Ovary (tissue), 9 donors: Measurements from ENCODE around the gene NIT1. TPM values are rescaled to one million over a fixed set of nuclear protein-coding genes. Genes with fewer than 3 reads are reported as not detected.

Source experiments
- DNase-seq, 5 donors: peaks; one replicate each; pipeline ENCODE4 v3.0.0-alpha.2; 2019 to 2020
- H3K27ac ChIP-seq, 2 donors: fragments of 200-600 bp; one replicate each; pipeline versions ENCODE4 v1.5.1 to v1.8.0; 2019 to 2022
- H3K27me3 ChIP-seq: fragments of 200-600 bp; one replicate; pipeline ENCODE4 v1.8.0; 2022
- H3K36me3 ChIP-seq: fragments of 200-600 bp; sonication (generic); one replicate; pipeline ENCODE4 v1.5.1; 2019
- H3K4me1 ChIP-seq: one replicate; pipeline ENCODE4 v1.8.1; 2013; ENCODE audit warnings: mild to moderate bottlenecking, moderate library complexity; ENCODE audit not compliant: insufficient read depth
- H3K4me3 ChIP-seq: fragments of 200-600 bp; sonication (generic); one replicate; pipeline ENCODE4 v1.5.1; 2017
- H3K9me3 ChIP-seq, 2 donors: fragments of 200-600 bp in 1 of 2; sonication (generic) in 1 of 2; one replicate each; pipeline versions ENCODE4 v1.5.1 to v1.8.1; 2013 to 2019; ENCODE audit warnings: mild to moderate bottlenecking in 1 of 2, moderate library complexity in 1 of 2
- CTCF ChIP-seq, 3 donors: fragments of 450-650 bp in 2 of 3; fragments of 200-600 bp in 1 of 3; IDR thresholded peaks; one replicate each; pipeline versions ENCODE4 v1.5.1 to v1.8.0; 2016 to 2022; ENCODE audit warnings: antibody characterized with exemption in 3 of 3, mild to moderate bottlenecking in 1 of 3
- EP300 ChIP-seq: sonication (generic); formaldehyde crosslinking; IDR thresholded peaks from one replicate; pipeline ENCODE4 v1.6.1; 2017; ENCODE audit warnings: antibody characterized with exemption
- POLR2A ChIP-seq: fragments of 450-650 bp; IDR thresholded peaks from one replicate; pipeline ENCODE4 v1.6.1; 2017; ENCODE audit warnings: antibody characterized with exemption, mild to moderate bottlenecking, moderate library complexity
- WGBS, 3 donors: extraction: QIAGEN DNeasy Blood & Tissue Kit in 1 of 3; methylation state at CpG; one replicate each; pipeline versions ENCODE4 v1.1.5 to v1.1.7; 2013 to 2017; 5-methylcytosine and 5-hydroxymethylcytosine counted together
- intact Hi-C, 4 donors: fragments of 100-400 bp; cut with DNase I; formaldehyde crosslinking; loops; one replicate each; pipeline versions ENCODE4 v1.11.0 to v1.15.1; 2022 to 2023
- polyA plus RNA-seq, 2 donors: library from polyadenylated mRNA; stranded (reverse); fragments of 200-250 nt in 1 of 2; fragments of 350-450 nt in 1 of 2; fragmentation: Illumina TruSeq in 1 of 2; extraction: RNeasy Lipid Tissue Mini Kit (QIAGEN cat#74804) in 1 of 2; gene quantifications; one replicate each; pipeline ENCODE4 v1.2.3, GENCODE V29; 2013 to 2014
- total RNA-seq, 7 donors: library from RNA; depleted of rRNA in 2 of 7; stranded (reverse); fragments of >200 nt in 2 of 7; fragmentation: NEBNext Ultra II Directional in 3 of 7; extraction: Animal tissue kit (Norgen Biotek cat#: 25700) in 3 of 7; gene quantifications; one replicate each; pipeline versions ENCODE4 v1.1.0 to v1.2.4, GENCODE V29; 2016 to 2023
- donor health status: DM: no; HTN: no; CAD: no; lungs with moderate emphysema.
- donor health status: DM: no; HTN: no; CAD: no.
- donor health status: Bipolar disorder and iron deficiency.
- donor health status: DM: yes; HTN: yes; CAD: no.
- donor health status: DM: no; HTN: no; CAD: no.
- donor health status: DM: yes; HTN: yes; CAD: no.

NIT1 gene
- total and polyA plus RNA-seq, 9 donors, result 25.4 to 37.5 (median 36.6) TPM

GRCh38 chr1:161088587-161089110, 29.3 kb upstream of the NIT1 start:
- DNase-seq, result no peak
- 68 to 81% (median 79%) methylated on average over 3 of the region's 3 CpGs for WGBS, 3 donors
- H3K27ac ChIP-seq, result no peak overlapping the region
- H3K36me3 ChIP-seq, result no peaks in the 10 kb centered on the region
- no peaks in the 10 kb centered on the region for H3K27me3 ChIP-seq
- no peaks in the 10 kb centered on the region for H3K4me1 ChIP-seq
- no peaks in the 10 kb centered on the region for H3K9me3 ChIP-seq
- intact Hi-C loops, result no loop called here
- H3K4me3 ChIP-seq, result no peak overlapping the region
- TF ChIP-seq POLR2A (no peak), EP300 (no peak), CTCF (IDR thresholded peaks at IDR 0.05) (no peak)

- TF ChIP-seq EP300 (no peak), POLR2A (no peak), CTCF (IDR thresholded peaks at IDR 0.05) (no peak)
- Histone ChIP-seq H3K9me3 (no peaks in the 10 kb centered on the region), H3K4me1 (no peaks in the 10 kb centered on the region), H3K4me3 (no peak within 1 kb of the TSS), H3K27me3 (no peaks in the 10 kb centered on the region), H3K36me3 (no peaks in the 10 kb centered on the region), H3K27ac (no peak within 1 kb of the TSS)
- no peak for DNase-seq
- 57 to 66% (median 64%) methylated on average over 21 to 22 of the region's 22 CpGs for WGBS, 3 donors
- intact Hi-C loops, result no loop called here
Measured at GRCh38 chr1:161089251-161089924, 28.5 kb upstream of the NIT1 start, which contains the start of gene NECTIN4. NECTIN4 (minus strand) TSS chr1:161089558; CDS start chr1:161089296, 262 bp downstream.

- no peak overlapping the region for H3K4me3 ChIP-seq
- intact Hi-C loops, result loop anchor here in 3 of 4 donors (10.0 kb wide), 4 partner anchors 45 to 365 kb away; partner anchors contain the start of gene USF1 (in 2 of the 3)
Measured at GRCh38 chr1:161089938-161090337, 28.0 kb upstream of the NIT1 start.

GRCh38 chr1:161090617-161091016, 27.3 kb upstream of the NIT1 start:
- TF ChIP-seq CTCF (IDR thresholded peaks at IDR 0.05), result no peak
- TF ChIP-seq POLR2A, result no peak
- TF ChIP-seq EP300, result no peak
- intact Hi-C loops, result loop anchor here in 3 of 4 donors (10.0 kb wide), 4 partner anchors 46 to 366 kb away; partner anchors contain the start of gene USF1 (in 2 of the 3)
- H3K9me3 ChIP-seq, result no peaks in the 10 kb centered on the region
- no peaks in the 10 kb centered on the region for H3K4me1 ChIP-seq
- no peaks in the 10 kb centered on the region for H3K27me3 ChIP-seq
- H3K36me3 ChIP-seq, result no peaks in the 10 kb centered on the region
- DNase-seq, result no peak
- 62 to 70% (median 67%) methylated on average over 3 of the region's 3 CpGs for WGBS, 3 donors
- H3K27ac ChIP-seq, result no peak overlapping the region
- no peak overlapping the region for H3K4me3 ChIP-seq

More at GRCh38 chr1:161089938-161090337, 28.0 kb upstream of the NIT1 start:
- TF ChIP-seq EP300 (no peak), POLR2A (no peak), CTCF (IDR thresholded peaks at IDR 0.05) (no peak)
- 91 to 93% (median 92%) methylated on average over 5 of the region's 5 CpGs for WGBS, 3 donors
- no peaks in the 10 kb centered on the region for H3K36me3 ChIP-seq
- DNase-seq, result no peak
- H3K27ac ChIP-seq, result no peak overlapping the region
- no peaks in the 10 kb centered on the region for H3K4me1 ChIP-seq
- H3K9me3 ChIP-seq, result no peaks in the 10 kb centered on the region
- H3K27me3 ChIP-seq, result no peaks in the 10 kb centered on the region
